Heart right ventricle (tissue), 16 donors: ENCODE data around the gene WWP2. TPM values are rescaled to one million over a fixed set of nuclear protein-coding genes. Genes with fewer than 3 reads are reported as not detected.

Experiments used
- ATAC-seq, 8 donors: fragments of 200-7000 bp; cut with Tn5 transposase; one replicate each; pipeline ENCODE4 v1.9.1; 2020; ENCODE audit warnings: mild to moderate bottlenecking in 8 of 8, moderate library complexity in 8 of 8, moderate number of reproducible peaks in 1 of 8
- DNase-seq, 2 donors: peaks; one replicate each; pipeline ENCODE4 v3.0.0-alpha.2; 2020
- H3K27ac ChIP-seq, 10 donors: fragments of 200-600 bp; sonication (generic) in 2 of 10; one replicate each; pipeline versions ENCODE4 v1.5.0 to v1.8.0; 2020 to 2022; ENCODE audit warnings: mild to moderate bottlenecking in 3 of 10
- H3K27me3 ChIP-seq, 7 donors: fragments of 200-600 bp; one replicate each; pipeline ENCODE4 v1.8.0; 2021 to 2022; ENCODE audit warnings: mild to moderate bottlenecking in 2 of 7
- H3K36me3 ChIP-seq, 9 donors: fragments of 200-600 bp; sonication (generic) in 1 of 9; one replicate each; pipeline versions ENCODE4 v1.5.0 to v1.8.0; 2020 to 2022; ENCODE audit warnings: mild to moderate bottlenecking in 2 of 9
- H3K4me1 ChIP-seq, 9 donors: fragments of 200-600 bp; sonication (generic) in 1 of 9; one replicate each; pipeline versions ENCODE4 v1.5.0 to v1.8.0; 2020 to 2022; ENCODE audit warnings: mild to moderate bottlenecking in 4 of 9
- H3K4me3 ChIP-seq, 10 donors: fragments of 200-600 bp; sonication (generic) in 2 of 10; one replicate each; pipeline versions ENCODE4 v1.5.0 to v1.8.0; 2020 to 2022; ENCODE audit warnings: mild to moderate bottlenecking in 7 of 10, moderate library complexity in 2 of 10
- H3K9me3 ChIP-seq, 11 donors: fragments of 200-600 bp in 10 of 11; sonication (generic) in 2 of 11; one replicate each; pipeline versions ENCODE4 v1.5.0 to v1.8.0; 2013 to 2022; ENCODE audit warnings: mild to moderate bottlenecking in 2 of 11, control low read depth in 1 of 11, moderate library complexity in 1 of 11
- WGBS, 2 donors: extraction: QIAGEN DNeasy Blood & Tissue Kit; methylation state at CpG; one replicate each; pipeline ENCODE4 v1.1.7; 2013; ENCODE audit warnings: inconsistent platforms in 1 of 2; 5-methylcytosine and 5-hydroxymethylcytosine counted together
- intact Hi-C, 10 donors: fragments of 100-400 bp; cut with DNase I; formaldehyde crosslinking; loops; one replicate each; pipeline versions ENCODE4 v1.11.1 to v1.14.2; 2022
- polyA plus RNA-seq, 2 donors: library from polyadenylated mRNA; stranded (reverse); fragments of 200-250 nt; gene quantifications; one replicate each; pipeline ENCODE4 v1.2.3, GENCODE V29; 2013
- total RNA-seq, 10 donors: library from RNA; stranded (reverse); fragmentation: NEBNext Ultra II Directional in 3 of 10; extraction: Animal tissue kit (Norgen Biotek cat#: 25700) in 3 of 10; gene quantifications; one replicate each; pipeline versions ENCODE4 v1.2.1 to v1.2.4, GENCODE V29; 2021 to 2023
- TF ChIP-seq, protein P1 (sequence below), 9 donors: fragments of 200-600 bp; sonication (generic) in 2 of 9; IDR thresholded peaks; one replicate each; pipeline versions ENCODE4 v1.5.0 to v1.8.0; 2021 to 2022; ENCODE audit warnings: antibody characterized with exemption in 9 of 9, mild to moderate bottlenecking in 5 of 9, moderate library complexity in 1 of 9
- donor health status: Arrhythmogenic right ventricular cardiomyopathy.
- donor health status: ischemic (EF 13 %, LVEDD 7.1; RV severe dilation, severe dysfunction).
- donor health status: healthy with polysubstance abuse.
- donor health status: DM: no; HTN: yes; CAD: no.
- donor health status: DM: no; HTN: no; CAD: no.
- donor health status: ischemic (EF 25% LVEDD 6.9; RV normal size, moderate dysfunction).
- donor health status: ischemic (EF 25% LVEDD 5.7; RV mildly dilated, moderate dysfunction).
- donor health status: healthy.
- donor health status: DM: yes; HTN: yes; CAD: no.
- donor health status: Ischemic cardiomyopathy.
- donor health status: ischemic (EF 35%, LVEDD 5.7; RV mildly dilated, moderate dysfunction).
- donor health status: nonischemic (EF 11% LVEDD 7.7; RV severe dilation, severe dysfunction).
- donor health status: DM: yes; HTN: yes; CAD: no.
- donor health status: PGD.
- donor health status: ischemic (EF 29% LVEDD 5.4; RV normal size, mild dysfunction).
- donor health status: nonischemic (EF 23%, LVEDD 6.1; RV moderate dilation, normal function).

WWP2 gene
- total and polyA plus RNA-seq, 12 donors: 9.0 to 31.1 (median 20.7) TPM

DNA sequence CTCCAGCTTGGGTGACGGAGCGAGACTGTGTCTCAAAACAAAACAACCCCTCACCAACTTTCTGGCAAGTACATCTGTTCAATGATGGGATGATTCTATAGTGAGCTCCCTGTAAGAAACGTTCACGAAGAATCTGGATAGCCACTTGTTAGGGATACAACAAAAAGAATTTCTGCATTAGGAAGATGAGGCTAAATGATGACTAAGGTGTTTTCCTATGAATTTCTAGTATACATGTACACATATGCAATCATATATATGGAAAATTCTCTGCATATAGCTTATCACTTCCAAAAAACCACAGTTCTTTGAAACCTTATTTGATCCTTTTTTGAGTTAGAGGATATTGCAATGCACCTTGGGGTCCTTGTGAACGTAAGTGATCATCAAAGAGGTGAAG lies 124.6 kb downstream of the WWP2 start:
- peaks cover 0 to 36% (median 13%) of the 10 kb centered on the region in 9 donors for H3K36me3 ChIP-seq
- WGBS, 2 donors: 95 to 97% methylated on average over 5 of the region's 5 CpGs
- ATAC-seq (no peak), DNase-seq (no peak)
- H3K9me3 ChIP-seq: peaks cover 0 to 3% (median 0%) of the 10 kb centered on the region in 11 donors
- TF ChIP-seq, protein P1, sequence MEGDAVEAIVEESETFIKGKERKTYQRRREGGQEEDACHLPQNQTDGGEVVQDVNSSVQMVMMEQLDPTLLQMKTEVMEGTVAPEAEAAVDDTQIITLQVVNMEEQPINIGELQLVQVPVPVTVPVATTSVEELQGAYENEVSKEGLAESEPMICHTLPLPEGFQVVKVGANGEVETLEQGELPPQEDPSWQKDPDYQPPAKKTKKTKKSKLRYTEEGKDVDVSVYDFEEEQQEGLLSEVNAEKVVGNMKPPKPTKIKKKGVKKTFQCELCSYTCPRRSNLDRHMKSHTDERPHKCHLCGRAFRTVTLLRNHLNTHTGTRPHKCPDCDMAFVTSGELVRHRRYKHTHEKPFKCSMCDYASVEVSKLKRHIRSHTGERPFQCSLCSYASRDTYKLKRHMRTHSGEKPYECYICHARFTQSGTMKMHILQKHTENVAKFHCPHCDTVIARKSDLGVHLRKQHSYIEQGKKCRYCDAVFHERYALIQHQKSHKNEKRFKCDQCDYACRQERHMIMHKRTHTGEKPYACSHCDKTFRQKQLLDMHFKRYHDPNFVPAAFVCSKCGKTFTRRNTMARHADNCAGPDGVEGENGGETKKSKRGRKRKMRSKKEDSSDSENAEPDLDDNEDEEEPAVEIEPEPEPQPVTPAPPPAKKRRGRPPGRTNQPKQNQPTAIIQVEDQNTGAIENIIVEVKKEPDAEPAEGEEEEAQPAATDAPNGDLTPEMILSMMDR (IDR thresholded peaks at IDR 0.05): no peak
- intact Hi-C loops: loop anchor here in 1 of 10 donors (5.0 kb wide), 1 partner anchor 41 kb away; no protein-coding TSS in a partner anchor
- no peak overlapping the region for H3K4me3 ChIP-seq
- H3K4me1 ChIP-seq: peaks cover 0 to 23% (median 15%) of the 10 kb centered on the region in 9 donors
- no peaks in the 10 kb centered on the region for H3K27me3 ChIP-seq
- no peak overlapping the region for H3K27ac ChIP-seq

DNA sequence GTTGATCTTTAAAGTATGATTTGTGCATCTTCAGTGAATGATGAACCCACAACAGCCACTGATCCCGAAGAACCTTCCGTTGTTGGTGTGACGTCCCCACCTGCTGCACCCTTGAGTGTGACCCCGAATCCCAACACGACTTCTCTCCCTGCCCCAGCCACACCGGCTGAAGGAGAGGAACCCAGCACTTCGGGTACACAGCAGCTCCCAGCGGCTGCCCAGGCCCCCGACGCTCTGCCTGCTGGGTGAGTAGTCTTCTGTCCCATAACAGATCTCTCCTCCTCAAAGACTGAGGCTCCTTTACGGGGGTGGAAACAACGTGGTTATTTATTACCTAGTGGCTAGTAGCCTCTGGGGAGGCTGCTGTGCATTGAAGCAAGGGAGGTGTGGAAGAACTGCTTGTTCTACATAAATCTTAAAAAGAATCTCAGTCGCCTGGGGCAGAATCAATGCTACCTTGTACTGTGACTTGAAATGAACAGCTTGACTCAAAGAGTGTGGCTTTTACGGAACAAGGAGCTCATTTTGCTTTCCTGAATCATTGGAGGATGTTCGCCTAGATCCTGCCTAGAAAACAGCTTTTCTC lies 126.0 kb downstream of the WWP2 start:
- Histone ChIP-seq H3K4me1 (peaks cover 0 to 24% (median 15%) of the 10 kb centered on the region in 9 donors), H3K27ac (no peak overlapping the region), H3K27me3 (no peaks in the 10 kb centered on the region), H3K4me3 (no peak overlapping the region), H3K9me3 (peaks cover 0 to 3% (median 0%) of the 10 kb centered on the region in 11 donors), H3K36me3 (peaks cover 0 to 36% (median 13%) of the 10 kb centered on the region in 9 donors)
- DNase-seq (no peak), ATAC-seq (no peak)
- TF ChIP-seq, protein P1 (IDR thresholded peaks at IDR 0.05): no peak
- intact Hi-C loops: loop anchor here in 1 of 10 donors (5.0 kb wide), 1 partner anchor 39 kb away; no protein-coding TSS in a partner anchor
- 95% methylated on average over 15 of the region's 15 CpGs for WGBS, 2 donors

DNA sequence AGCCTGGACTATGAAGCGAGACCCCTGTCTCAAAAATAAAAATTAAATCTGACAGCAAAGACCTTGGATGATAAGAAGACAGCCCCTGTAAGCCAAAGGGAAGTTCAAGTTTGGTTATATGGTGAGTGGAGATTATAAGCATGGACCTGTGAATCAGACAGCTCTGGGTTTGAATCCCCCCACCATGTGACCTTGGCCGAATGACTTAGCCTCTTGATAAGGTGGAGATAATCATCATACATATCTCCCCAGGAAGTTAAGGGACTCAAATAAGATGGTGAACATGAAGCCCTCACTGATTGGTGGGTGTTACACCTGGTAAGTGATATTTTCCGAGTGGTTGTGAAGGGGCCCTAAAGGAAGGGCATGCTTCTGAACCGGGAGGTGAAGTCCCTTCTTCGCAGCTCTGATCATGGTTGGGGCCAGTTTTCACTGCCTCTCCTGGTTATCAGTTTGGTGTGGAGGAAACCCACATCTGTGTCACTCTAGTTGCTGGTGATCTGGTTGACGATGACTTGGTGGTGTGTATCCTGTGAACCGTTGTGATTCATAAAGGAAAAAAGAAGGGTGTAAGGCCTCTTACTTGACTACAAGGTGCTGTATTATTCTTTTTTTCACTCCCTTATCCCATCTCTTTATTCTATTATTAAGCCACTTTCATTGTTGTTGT lies 127.3 kb downstream of the WWP2 start:
- peaks cover 0 to 24% (median 15%) of the 10 kb centered on the region in 9 donors for H3K4me1 ChIP-seq
- H3K27ac ChIP-seq: peak overlapping the region in 8 of 10 donors; percentile 68 to 91 (median 81)
- H3K36me3 ChIP-seq: peaks cover 0 to 33% (median 13%) of the 10 kb centered on the region in 9 donors
- intact Hi-C loops: loop anchor here in 1 of 10 donors (5.0 kb wide), 1 partner anchor 38 kb away; no protein-coding TSS in a partner anchor
- 93 to 94% methylated on average over 7 of the region's 7 CpGs for WGBS, 2 donors
- DNase-seq (no peak), ATAC-seq (no peak)
- TF ChIP-seq, protein P1 (IDR thresholded peaks at IDR 0.05): no peak
- no peak overlapping the region for H3K4me3 ChIP-seq
- peaks cover 0 to 3% (median 0%) of the 10 kb centered on the region in 11 donors for H3K9me3 ChIP-seq
- no peaks in the 10 kb centered on the region for H3K27me3 ChIP-seq

DNA sequence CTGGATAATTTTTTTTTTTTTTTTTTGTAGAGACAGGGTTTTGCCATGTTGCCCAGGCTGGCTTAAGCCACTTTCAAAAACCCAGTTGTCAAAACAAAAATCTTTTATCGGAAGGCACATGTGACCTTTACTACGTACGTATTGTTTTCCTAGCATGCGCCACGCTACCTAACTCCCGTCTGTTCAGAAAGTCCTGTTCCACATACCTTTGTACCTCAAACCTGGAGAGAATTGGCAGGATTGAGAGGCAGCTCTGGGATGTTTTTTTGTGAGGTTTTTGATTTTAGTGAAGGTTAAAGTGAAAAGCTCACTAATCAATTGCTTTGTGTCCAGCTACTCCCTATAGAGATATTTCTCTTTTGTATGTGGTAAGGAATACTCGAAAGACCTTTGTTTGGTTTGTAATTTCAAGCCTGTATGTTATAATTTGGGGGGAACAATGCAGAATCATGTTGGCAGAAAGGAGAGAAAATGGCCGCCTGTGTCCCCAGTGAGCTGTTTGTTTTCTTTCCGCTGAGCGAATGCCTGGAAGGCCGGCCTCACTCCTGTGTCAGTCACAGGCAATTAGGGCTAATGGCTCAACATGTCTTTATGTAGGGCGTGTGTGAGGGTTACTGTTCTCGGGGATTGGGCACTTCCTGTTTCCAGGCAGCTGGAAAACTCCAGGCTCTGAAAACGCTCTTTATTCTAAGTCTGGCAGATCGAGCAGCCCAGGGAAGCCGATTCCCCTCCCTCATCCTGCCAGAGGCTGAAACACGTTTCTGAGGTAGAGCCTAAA lies 128.2 kb downstream of the WWP2 start:
- Histone ChIP-seq H3K4me1 (peaks cover 0 to 24% (median 15%) of the 10 kb centered on the region in 9 donors), H3K27me3 (no peaks in the 10 kb centered on the region), H3K9me3 (no peaks in the 10 kb centered on the region), H3K27ac (peak overlapping the region; percentile 68 to 91 (median 81)), H3K36me3 (peaks cover 0 to 42% (median 13%) of the 10 kb centered on the region in 9 donors), H3K4me3 (peak overlapping the region in 1 of 10 donors; percentile 16)
- TF ChIP-seq, protein P1 (IDR thresholded peaks at IDR 0.05): no peak
- WGBS, 2 donors: 58 to 66% methylated on average over 17 of the region's 17 CpGs
- peak; percentile 60 to 94 (median 90) for ATAC-seq
- intact Hi-C loops: loop anchor here in 1 of 10 donors (5.0 kb wide), 1 partner anchor 37 kb away; no protein-coding TSS in a partner anchor
- DNase-seq: peak; percentile 47 to 71
